ENCODE data around the gene FKBP5.
A peak's percentile ranks its signal among the peaks of the same experiment; 100 is the strongest.
"Not testable (repeated sequence)": the region's sequence is repeated elsewhere in the genome, so short reads cannot be mapped to it uniquely, and the experiment has no call there.

Gene FKBP5

GRCh38 chr6:35688605-35689322, at the start of gene FKBP5:
Gene FKBP5 (minus strand): TSS chr6:35688915. CDS start chr6:35642824, 46,091 bp downstream.
- DNase-seq = peak; percentile 57 to 79 (median 68)

GRCh38 chr6:35737413-35738211, 48.9 kb upstream of the FKBP5 start:
- DNase-seq = no peak

- DNase-seq = no peak
These were observed 48.3 kb upstream of the FKBP5 start, which contains the start of gene ARMC12 for GRCh38 chr6:35736982-35737412. Gene ARMC12 (plus strand): TSS chr6:35737032. CDS start chr6:35737109, 77 bp downstream.

- peak; percentile 56 to 79 (median 74) for DNase-seq
These were observed 47.7 kb upstream of the FKBP5 start for GRCh38 chr6:35736253-35736894.

- DNase-seq = no peak
These were observed 46.7 kb upstream of the FKBP5 start for GRCh38 chr6:35735452-35735851.

GRCh38 chr6:35734319-35734718, 45.6 kb upstream of the FKBP5 start:
- not testable (repeated sequence) for DNase-seq

GRCh38 chr6:35733633-35734032, 44.9 kb upstream of the FKBP5 start:
- no peak for DNase-seq

- peak; percentile 71 to 94 (median 89) for DNase-seq
These were observed 43.2 kb upstream of the FKBP5 start for GRCh38 chr6:35731736-35732532.

GRCh38 chr6:35731414-35731735, 42.7 kb upstream of the FKBP5 start:
- DNase-seq = peak; percentile 72 to 94 (median 86)

- no peak for DNase-seq
These were observed 42.2 kb upstream of the FKBP5 start for GRCh38 chr6:35730745-35731413.

GRCh38 chr6:35729722-35730121, 41.0 kb upstream of the FKBP5 start:
- DNase-seq = no peak

GRCh38 chr6:35728683-35729678, 40.3 kb upstream of the FKBP5 start:
- peak in 1 of 4 experiments; percentile 36 for DNase-seq

- peak; percentile 43 to 85 (median 61) for DNase-seq
These were observed 39.4 kb upstream of the FKBP5 start for GRCh38 chr6:35727935-35728682.

GRCh38 chr6:35727231-35727934, 38.7 kb upstream of the FKBP5 start:
- no peak for DNase-seq

GRCh38 chr6:35725721-35726438, 37.2 kb upstream of the FKBP5 start:
- DNase-seq = no peak

GRCh38 chr6:35725081-35725708, 36.5 kb upstream of the FKBP5 start:
- no peak for DNase-seq

- no peak for DNase-seq
These were observed 35.8 kb upstream of the FKBP5 start for GRCh38 chr6:35724471-35724870.

GRCh38 chr6:35724059-35724458, 35.3 kb upstream of the FKBP5 start:
- DNase-seq = no peak
